ENCODE results near the gene DMBT1.

DNA sequence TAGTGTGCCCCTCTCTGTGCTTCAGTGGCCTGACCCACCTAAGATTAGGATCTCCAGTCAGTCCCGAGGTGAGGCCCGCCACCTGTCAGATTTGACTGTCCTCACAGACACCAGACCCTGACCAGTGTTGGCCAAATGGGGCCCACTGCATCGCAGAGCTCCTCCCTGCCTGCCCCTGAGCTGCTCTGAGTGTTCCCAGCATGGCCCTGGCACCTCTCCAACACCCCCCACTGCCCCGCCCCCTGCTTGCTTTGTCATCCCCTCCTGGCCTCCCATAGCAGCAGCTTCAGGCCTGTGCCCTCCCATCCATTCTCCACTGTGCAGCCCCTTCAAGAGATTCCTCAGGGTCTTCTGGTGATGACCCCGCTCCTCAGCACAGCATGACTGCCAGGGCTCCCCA lies 71.5 kb downstream of the DMBT1 start:
- TF ChIP-seq, protein P1, sequence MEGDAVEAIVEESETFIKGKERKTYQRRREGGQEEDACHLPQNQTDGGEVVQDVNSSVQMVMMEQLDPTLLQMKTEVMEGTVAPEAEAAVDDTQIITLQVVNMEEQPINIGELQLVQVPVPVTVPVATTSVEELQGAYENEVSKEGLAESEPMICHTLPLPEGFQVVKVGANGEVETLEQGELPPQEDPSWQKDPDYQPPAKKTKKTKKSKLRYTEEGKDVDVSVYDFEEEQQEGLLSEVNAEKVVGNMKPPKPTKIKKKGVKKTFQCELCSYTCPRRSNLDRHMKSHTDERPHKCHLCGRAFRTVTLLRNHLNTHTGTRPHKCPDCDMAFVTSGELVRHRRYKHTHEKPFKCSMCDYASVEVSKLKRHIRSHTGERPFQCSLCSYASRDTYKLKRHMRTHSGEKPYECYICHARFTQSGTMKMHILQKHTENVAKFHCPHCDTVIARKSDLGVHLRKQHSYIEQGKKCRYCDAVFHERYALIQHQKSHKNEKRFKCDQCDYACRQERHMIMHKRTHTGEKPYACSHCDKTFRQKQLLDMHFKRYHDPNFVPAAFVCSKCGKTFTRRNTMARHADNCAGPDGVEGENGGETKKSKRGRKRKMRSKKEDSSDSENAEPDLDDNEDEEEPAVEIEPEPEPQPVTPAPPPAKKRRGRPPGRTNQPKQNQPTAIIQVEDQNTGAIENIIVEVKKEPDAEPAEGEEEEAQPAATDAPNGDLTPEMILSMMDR (IDR thresholded peaks at IDR 0.05) = no peak
- no peak for TF ChIP-seq POLR2A (IDR thresholded peaks at IDR 0.05)

Measured in right lobe of liver (tissue), 4 donors.